HG02840 (cell line): ENCODE data around the gene GATA2.

Source experiments
- ATAC-seq: cut with Tn5 transposase; IDR thresholded peaks from one replicate; pipeline ENCODE4 v1.9.1; 2021; ENCODE audit warnings: mild to moderate bottlenecking, moderate library complexity, moderate number of reproducible peaks; ENCODE audit not compliant: unreplicated experiment, low FRiP score

GATA2 gene

DNA sequence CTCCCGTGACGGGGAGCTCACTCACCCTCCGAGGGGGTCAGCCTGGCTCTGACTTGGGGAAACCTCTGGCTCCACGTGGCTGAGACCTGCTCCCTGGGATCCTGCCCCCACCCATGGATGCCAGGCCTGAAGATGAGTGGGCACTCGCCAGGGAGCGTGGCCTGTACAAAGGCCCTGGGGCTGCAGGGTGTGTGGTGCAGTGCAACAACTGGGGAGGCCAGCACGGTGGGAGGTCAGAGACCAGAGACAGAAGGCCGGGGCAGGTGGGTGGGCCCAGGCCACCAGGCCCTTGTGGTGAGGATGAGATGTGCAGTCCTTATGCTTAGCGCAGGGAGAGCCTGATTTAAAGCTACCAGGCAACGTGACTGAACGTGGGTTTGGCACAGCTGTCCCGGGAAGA is 31.3 kb downstream of the GATA2 start:
- ATAC-seq, result no peak

DNA sequence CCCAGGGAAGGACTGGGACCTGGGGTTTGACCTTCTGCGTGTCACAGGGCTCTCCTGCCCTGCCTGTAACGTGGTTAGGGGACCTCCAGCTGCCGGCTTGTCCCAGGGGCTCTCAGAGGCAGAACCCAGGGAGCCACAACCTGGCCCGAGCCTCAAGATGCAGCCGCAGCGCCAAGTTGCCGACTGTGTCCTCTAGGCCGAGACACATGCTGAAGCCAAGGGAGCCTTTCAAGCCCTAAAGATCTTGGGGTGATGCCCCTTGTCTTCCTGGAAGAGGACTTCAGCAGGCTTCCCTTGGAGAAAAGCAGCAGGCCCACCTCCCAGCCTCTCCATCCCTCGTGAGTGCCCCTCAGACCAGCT is 33.6 kb downstream of the GATA2 start:
- no peak for ATAC-seq

DNA sequence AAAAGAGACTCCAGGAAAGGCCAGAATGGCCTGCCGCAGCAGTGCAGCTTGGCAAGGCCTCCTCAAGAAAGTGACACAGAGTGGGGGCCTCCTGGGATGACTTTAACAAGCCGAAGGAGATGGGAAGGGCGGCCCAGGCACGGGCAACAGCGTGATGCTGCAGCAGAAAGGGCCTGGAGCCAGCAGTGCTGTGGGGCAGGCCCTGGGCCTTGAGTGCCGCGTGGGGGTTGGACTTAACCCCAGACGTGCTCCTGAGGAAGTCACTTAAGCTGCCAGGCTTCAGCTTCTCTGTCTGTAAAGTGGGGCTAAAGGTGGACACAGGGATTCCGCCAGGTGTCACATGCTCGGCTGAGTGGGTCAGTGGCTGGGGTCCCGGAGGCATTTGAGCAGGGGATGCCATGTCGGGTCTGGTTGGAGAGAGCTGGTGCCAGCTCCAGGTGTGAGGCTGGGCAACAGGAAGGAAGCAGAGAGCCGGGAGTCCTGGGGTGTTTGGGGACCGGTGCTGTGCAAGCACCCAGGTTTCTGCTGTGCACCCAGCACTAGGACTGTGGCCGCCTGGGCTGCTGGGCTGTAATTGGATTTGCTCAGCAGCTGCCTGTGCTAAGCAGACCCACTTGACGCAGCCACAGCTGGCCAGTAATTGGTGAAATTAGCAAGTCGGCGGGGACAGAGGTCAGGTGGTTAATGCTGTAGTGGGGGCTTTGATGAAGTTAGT is 34.1 kb downstream of the GATA2 start:
- no peak for ATAC-seq

DNA sequence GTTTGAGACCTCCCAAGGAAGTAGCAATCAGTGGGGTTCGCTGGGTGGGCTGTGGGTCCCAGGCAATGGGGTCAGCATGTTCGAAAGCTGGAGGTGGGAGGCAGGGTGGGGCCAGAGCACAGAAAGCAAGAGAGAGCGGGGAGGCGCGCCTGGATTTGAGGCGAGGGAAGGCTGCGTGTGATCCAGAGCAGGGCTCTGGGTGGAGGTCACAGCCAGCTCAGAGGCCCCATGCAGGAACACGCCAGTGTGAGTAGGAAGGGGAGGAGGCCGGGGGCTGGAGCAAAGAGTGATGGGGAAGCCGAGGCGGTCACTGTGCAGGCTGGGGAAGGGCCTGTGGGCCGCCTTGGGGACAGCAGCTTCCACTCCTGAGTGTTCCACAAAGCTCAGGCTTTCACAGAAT is 35.1 kb downstream of the GATA2 start:
- no peak for ATAC-seq

DNA sequence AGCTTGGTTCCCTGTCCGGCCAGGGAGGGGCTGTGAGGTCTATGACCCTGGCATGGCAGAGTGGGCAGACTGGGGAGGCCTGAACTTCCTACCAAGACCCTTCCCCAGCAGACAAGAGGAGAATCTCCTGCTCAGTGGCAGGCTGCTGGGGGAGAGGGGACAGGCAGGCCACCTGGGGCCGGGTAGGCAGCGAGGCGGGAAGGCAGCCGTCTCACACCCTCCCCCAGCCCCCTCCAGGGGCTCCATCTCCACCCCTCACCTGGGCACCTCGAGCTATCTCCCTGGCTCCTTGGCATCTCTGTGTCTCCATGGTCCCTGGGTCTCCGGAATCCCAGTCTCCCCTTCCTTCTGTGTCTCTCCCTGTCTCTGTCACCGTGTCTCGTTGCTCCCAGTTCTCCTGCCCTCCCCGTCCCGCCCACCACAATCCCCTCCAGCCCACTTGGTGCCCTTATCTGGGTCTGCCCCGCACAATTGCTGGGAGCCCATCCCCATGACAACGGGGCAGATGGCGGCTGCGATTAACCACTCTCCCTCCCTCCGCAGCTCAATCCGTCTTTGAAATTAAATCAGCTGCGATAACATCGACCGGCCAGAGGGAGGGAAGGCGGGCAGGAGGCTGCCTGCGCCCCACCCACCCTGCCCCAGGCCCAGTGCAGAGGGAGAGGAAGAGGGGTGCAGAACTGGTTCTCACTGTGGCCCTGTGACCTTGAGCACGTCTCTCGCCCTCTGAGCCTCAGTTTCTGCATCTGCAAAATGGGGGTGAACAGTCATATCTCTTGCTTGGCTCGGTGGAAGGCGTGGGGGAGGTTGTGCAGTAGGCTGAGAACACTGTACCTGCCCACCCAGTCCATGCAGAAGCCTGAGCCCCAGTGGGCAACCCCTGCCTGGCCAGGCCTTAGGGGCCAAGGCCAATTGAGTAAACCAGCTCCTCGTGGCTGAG is 36.0 kb downstream of the GATA2 start:
- no peak for ATAC-seq

DNA sequence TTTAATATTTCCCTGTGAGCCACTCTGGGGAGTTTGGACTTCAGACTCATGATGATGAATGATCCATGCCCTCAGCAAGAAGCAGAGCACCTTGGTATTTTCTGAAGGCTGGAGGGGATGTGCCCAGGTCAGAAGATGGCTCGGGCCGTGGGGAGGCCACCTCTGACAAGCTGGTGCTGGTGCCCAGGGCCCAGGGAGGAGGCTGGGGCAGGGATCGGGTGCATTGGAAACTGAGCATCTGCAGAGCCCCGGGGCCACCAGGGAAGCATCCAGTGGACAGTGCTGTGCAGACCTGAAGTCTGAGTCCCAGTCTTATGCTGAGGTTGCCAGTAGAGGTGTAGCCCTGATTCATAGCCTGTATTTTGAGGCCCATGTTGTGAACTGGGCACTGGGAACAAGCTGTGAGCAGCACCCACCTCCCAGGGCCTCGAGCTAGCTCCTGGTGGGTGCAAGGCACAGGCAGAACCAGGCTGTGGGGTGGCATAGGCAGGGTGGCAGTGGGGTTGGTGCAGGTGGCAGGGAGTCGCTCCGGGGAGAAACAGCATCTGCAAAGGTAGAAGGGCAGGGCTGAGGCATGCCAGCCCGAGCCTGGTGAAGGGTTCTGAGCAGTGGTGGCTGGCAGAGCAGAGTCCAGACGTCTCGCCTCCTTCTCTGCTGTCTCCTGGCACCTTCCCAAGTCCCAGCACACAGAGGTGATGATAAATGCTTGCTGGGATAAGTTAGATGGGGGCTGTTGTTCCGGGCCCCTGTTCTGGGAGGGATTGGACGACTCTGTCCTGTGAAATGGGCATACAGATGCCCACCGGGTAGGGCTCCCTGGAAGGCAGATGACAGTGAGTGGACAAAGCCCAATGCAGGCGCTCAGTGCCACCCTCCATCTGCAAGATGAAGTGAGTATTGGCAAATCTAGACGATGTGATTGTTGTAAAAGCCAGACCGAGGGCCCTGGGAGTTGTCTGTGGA is 36.9 kb downstream of the GATA2 start:
- no peak for ATAC-seq

DNA sequence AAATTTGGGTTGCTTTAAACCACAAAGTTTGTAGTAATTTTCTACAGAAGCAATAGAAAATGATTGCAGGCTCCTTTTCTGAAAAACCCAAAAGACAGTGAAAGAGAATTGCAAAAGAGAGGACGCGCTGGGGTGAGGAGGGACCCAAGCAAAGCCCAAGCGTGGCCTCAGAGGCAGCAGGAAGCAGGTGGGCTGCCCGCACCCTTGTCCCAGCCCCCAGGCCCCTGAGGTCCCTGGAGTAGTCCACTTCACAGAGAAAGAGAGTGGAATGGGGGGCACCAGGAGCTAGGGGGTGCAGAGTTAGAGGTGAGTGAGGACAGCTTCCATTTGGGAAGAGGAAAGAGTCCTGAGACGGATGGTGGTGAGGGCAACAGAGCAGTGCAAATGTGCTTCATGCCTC is 37.9 kb downstream of the GATA2 start:
- ATAC-seq, result no peak

DNA sequence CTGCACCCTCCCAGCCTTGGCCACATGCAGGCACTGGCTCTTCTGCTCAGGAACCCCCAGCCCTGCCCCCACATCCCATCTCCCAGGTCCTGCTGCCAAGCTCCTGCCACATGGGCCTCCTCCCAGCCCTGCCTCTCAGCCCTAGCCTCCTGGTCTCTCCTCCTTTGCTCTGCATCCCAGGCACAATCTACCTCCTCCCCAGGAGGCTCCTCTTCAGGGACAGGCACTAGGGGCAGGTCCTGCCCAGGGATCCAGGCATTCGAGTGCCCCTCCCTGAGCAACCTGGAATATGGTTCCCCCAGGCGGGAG is 38.7 kb downstream of the GATA2 start:
- ATAC-seq, result no peak

DNA sequence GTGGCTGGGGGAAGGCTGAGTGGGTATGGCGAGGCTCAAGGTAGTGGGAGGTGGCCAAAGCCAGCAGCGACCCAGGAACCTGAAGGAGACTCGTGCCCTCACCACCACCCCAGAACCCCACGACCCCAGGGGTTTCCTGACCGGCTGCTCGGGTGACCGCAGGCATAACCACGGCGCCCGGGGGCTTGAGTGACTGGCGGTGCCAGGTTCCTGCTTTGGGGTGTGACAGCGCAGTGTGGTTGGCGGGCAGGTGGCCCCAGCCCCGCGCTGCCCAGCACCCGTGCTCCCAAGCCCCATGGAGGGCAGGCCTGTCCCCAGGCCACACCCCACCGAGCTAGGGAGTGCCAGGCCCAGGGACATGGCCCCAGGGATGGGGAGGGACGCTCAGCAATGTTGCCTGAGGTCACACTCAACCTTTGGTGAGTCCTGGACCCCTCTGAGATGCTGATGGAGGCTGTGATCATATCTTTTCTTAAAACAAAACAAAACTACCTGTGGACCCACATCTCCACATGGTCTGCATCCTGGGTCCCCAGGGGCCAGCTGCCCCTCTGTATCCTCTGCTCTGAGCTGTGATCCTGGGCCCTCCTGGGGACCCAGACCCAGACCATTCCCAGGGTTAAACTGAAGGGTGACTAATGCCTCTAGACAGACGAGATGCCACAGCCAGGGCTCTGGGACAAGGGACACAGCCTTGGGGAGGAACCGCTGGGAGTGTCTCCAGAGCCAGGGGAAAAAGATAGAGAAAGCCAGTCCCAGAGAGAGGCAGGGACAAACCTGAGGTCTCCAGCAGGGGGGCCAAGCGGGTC is 39.3 kb downstream of the GATA2 start:
- no peak for ATAC-seq

DNA sequence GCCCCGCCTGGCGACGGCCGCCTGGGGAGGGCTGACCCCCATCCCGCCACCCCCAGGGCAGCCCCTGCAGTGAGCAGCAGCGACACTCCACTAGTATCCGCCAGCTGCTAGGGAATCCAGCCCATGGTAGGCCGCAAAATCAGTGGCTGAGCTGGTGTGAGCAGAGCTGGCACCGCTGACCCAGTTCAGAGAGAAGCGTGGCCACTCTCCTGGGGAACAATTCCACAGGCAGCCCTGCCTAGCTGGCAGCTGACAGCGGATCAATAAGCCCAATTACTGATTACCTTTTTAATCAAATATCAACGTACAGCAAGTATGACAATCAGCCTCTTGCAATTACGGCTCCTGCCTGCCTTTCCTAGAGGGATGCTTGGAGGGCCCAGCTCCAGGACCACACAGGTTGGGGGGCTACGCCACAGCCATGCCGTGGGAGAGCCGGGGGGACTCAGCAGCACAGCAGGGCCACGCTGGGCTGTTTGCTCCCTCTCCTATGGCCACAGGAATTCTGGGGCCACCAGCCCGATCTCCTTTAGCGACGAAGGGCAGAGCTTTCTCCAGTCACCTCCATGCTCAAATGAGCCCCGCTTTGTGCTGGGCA is 40.2 kb downstream of the GATA2 start:
- ATAC-seq, result no peak

DNA sequence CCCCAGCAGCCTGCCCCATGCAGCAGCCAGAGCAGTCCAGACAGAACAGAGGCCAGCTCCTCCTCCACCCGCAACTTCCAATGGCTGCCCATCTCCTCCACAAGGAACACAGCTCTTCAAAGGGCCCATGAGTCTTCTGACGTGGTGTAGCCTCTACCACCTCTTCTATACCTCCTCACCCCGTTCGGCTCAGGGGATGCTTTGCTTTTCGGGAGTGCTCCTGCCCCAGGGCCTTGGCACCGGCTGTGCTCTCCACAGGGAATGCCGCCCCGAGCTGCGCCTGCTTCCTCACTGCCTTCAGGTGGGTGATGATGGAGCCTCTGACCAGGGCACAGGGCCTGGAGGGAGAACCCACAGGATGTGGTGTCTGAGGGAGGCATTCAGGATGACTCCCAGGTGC is 40.9 kb downstream of the GATA2 start:
- ATAC-seq, result no peak

DNA sequence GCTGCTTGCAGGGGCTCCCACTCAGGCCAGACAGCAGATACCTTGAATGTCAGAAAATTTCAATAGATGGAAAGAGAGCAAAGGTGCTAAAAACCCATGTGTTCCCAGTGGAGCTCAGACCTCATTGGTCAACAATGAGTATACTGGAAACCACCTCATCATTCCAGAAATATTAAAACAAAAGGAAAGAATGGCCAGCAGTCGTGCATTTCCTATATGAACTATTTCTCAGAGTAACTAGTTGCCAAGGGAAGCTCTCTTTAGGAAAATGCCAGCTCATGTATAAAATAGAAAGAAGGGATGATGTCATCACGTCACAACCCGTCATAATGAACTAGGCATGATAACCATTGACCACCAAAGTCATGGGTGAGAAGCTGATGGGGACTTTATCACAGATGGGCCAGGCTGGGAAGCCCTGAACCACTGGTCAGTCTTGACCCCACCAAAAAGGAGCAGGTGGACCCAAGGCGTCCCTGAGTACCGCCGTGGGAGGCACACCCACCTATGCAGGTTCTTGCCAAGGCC is 43.8 kb downstream of the GATA2 start:
- ATAC-seq, result no peak

DNA sequence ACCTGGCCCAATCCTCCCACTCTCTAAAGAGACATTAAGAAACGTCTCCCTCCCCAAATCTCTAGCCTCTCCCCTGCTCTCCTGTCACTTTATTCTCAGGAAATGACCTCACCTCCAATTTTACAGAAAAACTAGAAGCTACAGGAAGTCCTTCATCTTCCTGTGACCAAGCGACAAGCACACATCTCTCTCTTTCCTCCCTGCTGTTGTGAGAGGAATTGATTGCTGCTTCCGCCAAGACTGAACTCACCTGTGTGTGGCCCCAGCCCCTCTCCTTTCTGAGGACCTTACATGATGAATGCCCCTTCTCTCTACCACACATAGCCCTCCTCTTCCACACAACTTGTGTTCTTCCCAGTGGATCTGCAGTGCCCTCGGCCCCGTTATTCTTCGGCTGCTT is 44.5 kb downstream of the GATA2 start:
- ATAC-seq, result no peak

DNA sequence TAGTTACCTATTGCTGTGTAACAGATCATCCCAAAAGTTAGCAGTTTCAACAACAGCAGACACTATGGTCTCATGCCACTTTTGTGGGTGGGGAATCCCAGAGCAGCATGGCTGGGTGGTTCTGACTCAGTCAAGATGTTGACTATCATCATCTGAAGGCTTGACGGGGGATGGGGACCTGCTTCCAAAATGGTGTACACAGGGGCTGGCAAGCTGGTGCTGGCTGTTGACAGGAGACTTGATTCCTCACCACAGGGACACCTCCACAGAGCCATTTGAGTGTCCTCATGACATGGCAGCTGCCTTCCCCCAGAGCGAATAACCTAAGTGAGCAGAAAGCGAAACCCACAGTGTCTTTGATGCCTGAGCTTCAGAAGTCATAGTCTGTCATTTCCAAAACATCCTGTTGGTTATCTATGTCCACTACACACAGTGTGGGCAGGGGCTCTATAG is 45.4 kb downstream of the GATA2 start:
- ATAC-seq, result no peak

DNA sequence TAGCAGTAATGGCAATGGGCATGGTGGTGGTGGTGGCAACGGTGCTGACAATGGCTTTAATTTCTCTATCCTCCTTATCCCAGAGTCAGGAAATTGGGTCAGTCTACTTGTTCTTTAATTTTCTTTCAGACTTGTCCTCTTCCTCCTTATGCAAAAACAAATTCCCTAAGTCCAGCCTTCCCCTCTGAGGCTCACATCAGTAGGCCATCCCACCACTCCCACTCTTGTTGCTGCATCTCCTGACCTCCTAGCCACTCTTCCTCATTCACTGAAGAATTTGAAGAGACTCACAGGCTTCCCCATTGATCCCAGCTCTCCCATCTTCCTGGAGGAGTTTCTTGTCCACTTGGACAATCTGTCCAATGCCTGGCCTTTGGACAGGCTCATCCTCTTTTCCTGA is 46.2 kb downstream of the GATA2 start:
- ATAC-seq, result no peak

DNA sequence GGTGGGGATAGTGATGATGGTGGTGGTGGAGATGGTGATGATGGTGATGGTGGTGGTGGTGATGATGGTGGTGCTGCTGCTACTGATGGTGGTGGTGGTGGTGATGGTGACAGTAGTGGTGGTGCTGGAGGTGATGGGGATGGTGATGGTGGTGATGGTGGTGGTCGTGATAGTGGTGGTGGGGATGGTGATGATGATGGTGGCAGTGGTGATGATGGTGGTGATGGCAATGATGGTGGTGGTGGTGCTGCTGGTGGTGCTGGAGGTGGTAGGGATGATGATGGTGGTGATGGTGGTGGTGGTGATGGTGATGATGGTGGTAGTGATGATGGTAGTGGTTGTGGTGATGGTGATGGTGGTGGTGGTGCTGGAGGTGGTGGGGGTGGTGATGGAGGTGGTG is 47.6 kb downstream of the GATA2 start:
- no peak for ATAC-seq

DNA sequence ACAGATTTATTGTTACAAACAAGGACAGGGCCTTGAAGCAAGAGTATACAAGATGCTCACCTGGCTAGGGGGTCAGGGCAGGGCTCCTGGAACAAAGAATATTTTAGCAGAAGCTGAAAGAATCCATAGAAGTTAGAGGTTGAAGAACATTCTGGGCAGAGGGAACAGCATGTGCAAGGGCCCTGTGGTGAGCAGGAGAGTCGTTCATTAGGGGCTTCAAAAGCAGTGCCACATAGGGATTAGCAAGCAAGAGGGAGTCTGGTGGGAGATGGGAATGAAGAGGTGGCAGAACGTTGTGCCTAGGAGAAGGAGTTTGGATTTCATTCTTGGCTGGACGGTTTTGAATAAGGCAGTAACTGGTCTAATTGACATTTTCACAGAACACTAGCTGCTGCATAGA is 49.2 kb downstream of the GATA2 start:
- no peak for ATAC-seq

DNA sequence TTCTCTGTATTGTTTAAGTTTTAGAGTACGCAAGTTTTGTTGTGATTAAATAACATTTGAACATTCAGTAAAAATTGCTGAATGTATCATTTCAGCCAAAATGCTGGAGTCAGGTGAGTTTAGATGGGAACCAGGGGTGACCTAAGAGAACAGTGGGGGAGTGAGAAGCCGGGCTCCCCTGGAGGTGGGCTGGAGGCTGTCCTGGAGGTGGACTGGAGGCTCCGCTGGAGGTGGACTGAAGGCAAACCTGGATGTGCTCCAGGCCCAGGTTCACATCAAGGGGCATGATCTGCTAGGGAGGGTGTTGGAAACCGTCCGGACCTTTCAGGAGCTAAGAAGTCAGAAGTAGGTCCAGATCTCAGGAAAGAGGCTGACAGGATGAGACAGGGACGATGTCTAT is 50.1 kb downstream of the GATA2 start:
- no peak for ATAC-seq

DNA sequence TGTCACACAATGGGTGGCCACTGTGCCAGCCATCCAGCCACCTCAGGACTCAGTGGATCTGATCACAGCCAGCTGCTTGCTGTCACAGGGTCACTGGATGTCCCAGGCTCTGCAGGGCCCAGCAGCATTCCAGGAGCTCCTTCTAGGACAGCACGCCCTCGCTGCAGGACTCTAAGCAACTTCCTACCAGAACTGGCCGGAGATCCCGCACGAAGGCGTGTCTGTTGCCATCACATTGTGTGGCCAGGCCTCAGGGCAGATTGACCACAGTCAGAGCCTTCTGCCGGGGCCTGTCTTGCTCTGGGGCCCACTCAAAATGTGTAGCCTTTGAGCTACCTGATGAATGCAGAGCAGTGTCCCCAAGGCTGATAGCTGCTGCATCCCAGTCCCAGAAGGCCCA is 50.9 kb downstream of the GATA2 start:
- ATAC-seq, result no peak
